Right ventricle myocardium inferior (tissue), 1 donor: ENCODE data around the gene LTC4S. TPM values are rescaled to one million over a fixed set of nuclear protein-coding genes. Genes with fewer than 3 reads are reported as not detected.
A peak's percentile ranks its signal among the peaks of the same experiment; 100 is the strongest.
"Not testable (repeated sequence)": the region's sequence is repeated elsewhere in the genome, so short reads cannot be mapped to it uniquely, and the experiment has no call there.

ENCODE experiments used
- ATAC-seq: fragments of 200-7000 bp; cut with Tn5 transposase; one replicate; pipeline ENCODE4 v1.9.1; 2020; ENCODE audit warnings: mild to moderate bottlenecking, moderate library complexity
- DNase-seq: peaks from one replicate; pipeline ENCODE4 v3.0.0; 2021; ENCODE audit errors: missing footprints
- intact Hi-C: fragments of 100-400 bp; cut with DNase I; formaldehyde crosslinking; loops from one replicate; pipeline ENCODE4 v1.11.0; 2022
- total RNA-seq: library from RNA; stranded (reverse); fragmentation: NEBNext Ultra II Directional; extraction: Animal tissue kit (Norgen Biotek cat#: 25700); gene quantifications from one replicate; pipeline ENCODE4 v1.2.1, GENCODE V29; 2021
- donor health status: DM: no; HTN: yes; CAD: no; lungs with severe emphysema.

LTC4S gene
- total RNA-seq, 1 donor from 2014 or later, result 10.3 TPM

DNA sequence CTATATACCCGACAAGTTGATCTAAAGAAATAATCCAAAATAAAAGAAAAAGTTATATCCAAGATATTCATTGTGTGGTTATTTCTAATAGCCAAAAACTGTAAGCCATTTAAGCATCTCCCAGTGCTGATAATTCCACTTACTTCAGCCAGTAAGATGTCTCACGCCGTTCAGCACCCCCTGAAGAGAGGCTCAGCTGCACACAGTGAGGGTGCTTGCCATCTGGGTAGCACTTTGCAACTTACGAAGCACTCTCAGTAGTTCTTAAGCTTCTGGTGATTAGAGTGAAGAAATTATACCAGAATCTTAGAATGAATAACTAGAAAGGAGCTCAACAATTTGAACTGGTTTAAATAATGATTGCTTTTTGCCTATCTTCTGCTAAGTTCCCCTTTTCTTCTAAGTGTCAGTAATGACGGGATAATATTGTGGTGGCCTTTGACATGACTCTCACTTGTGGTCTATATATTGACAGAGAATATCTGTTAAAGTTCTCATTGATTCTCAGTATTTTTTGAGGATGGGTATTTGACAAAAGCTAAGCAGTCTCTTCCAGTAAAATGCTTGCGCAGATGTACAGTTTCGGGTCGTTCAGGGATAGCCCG is 26.2 kb upstream of the LTC4S start:
- intact Hi-C loops, result no loop called here
- no peak for ATAC-seq
- DNase-seq, result no peak

- intact Hi-C loops, result no loop called here
- no peak for DNase-seq
- peak; percentile 40 for ATAC-seq
Measured at GRCh38 chr5:179768326-179769085, 25.3 kb upstream of the LTC4S start.

- no peak for DNase-seq
- intact Hi-C loops, result no loop called here
- no peak for ATAC-seq
Measured at GRCh38 chr5:179769271-179769670, 24.5 kb upstream of the LTC4S start.

GRCh38 chr5:179769796-179770195 is 24.0 kb upstream of the LTC4S start:
- intact Hi-C loops, result no loop called here
- no peak for DNase-seq
- ATAC-seq, result no peak

GRCh38 chr5:179771311-179771895 is 22.4 kb upstream of the LTC4S start:
- DNase-seq, result no peak
- no peak for ATAC-seq
- intact Hi-C loops, result no loop called here

GRCh38 chr5:179772351-179772750 is 21.4 kb upstream of the LTC4S start:
- no peak for DNase-seq
- no peak for ATAC-seq
- intact Hi-C loops, result no loop called here

DNA sequence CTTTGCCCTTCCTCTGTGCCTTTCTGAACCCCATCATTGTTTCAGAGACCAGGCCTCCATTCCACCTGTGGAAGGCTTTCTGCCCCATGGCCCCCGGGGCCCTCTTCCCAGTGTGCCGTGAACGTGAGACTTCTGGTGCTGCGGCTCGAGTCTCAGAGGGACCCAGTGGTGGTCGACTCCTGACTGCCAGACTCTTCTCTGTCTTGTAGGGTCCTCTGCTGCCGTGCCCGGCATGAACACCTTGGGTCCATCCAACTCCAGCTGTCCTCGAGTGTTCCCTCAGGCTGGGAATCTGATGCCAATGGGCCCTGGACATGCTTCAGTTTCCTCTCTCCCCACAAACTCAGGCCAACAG is 20.1 kb upstream of the LTC4S start:
- intact Hi-C loops, result no loop called here
- DNase-seq, result no peak
- no peak for ATAC-seq

DNA sequence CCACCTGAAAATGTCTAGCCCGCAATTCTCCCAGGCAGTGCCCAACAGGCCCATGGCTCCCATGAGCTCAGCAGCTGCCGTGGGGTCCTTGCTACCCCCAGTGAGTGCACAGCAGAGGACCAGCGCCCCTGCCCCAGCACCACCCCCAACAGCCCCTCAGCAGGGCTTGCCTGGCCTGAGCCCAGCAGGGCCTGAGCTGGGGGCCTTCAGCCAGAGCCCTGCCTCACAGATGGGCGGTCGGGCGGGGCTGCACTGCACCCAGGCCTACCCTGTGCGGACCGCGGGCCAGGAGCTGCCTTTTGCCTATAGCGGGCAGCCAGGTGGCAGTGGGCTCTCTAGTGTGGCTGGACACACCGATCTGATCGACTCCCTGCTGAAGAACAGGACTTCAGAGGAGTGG is 19.3 kb upstream of the LTC4S start:
- intact Hi-C loops, result no loop called here
- ATAC-seq, result no peak
- DNase-seq, result no peak

DNA sequence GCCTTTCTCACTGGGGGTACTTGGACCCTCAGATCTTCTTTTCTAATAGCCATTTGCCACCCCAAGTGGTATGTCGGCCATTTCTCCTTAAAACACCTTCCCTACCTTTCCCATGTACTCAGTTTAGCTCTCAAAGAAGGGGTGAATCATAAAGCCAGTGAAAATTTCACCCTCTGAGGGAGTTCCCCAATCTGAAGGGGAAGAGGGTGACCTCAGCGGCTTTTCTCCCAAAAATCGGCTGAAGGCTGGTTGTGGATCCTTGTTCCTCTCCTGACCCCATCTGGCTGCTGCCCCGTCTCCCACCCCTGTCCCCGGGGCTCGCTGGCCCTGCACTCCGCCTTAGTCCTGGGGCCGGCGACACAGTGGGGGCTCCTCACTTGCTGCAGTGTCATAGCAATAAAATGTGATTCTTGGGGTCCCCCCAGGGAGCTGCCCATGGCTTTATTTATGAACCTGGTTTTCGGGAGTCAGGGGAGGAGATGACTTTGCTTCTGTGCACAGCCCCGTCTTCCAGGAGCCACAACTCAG is 17.3 kb upstream of the LTC4S start:
- DNase-seq (no peak), ATAC-seq (no peak)

DNA sequence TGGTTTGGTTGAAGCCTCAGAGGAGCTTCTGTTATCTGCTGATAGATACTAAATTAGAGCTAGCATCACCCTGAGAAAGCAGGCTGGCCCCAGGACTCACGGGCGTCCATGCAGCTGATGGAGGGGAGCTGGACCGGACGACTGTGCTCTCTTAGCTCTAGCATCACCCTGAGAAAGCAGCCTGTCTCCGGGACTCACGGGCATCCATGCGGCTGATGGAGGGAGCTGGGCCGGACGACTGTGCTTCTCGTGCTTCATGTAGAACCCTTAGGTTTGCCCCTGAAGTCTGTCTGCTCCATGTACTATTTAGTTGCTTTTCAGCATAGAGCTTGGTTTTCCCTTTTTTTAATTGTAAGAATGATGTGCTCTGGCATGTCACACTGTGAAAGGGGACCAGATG is 16.3 kb upstream of the LTC4S start:
- DNase-seq, result no peak
- ATAC-seq, result no peak
- intact Hi-C loops, result no loop called here

More for the DNA sequence above, 17.3 kb upstream of the LTC4S start:
- intact Hi-C loops, result no loop called here

GRCh38 chr5:179777909-179778308 is 15.9 kb upstream of the LTC4S start:
- peak; percentile 14 for ATAC-seq
- no peak for DNase-seq
- intact Hi-C loops, result no loop called here

DNA sequence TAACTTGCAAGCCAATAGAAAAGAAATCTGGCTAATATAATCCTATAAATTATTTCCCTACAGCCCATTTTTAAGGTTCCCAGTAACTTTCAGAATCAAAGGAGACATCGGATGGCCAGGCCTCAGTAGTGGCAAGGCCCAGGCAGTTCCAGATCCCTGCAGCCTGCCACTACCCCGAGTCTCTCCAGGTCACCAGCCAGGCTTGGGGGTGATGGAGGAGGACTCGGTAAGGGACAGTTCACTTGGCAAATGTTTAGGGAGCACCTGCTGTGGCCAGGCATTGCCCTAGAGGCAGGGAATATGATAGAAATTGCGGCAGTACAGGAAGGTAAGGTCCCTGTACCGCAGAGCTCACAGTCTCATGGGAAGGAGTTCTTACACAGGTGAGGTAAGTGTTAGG is 15.2 kb upstream of the LTC4S start:
- no peak for DNase-seq
- no peak for ATAC-seq
- intact Hi-C loops, result no loop called here

DNA sequence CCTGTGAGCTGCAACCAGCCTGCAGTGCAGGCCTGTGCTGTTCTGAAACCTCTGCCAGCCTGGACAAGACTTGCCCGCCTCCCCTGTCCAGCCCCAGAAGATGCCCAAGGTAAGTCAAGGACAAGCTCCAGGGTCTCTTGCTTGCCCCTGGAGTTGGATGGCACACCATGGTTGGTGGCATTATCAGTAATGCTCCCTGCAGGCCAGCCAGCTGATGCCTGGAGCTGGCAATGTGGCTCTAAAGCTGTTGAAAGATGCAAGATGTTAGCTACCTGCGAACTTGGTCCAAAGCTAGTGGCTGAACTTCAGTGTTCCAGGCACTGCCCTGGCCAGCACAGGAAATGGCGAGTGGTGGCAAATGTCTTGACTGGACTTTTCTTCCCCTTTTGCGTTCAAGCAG is 14.0 kb upstream of the LTC4S start:
- DNase-seq, result no peak
- ATAC-seq, result no peak
- intact Hi-C loops, result no loop called here

DNA sequence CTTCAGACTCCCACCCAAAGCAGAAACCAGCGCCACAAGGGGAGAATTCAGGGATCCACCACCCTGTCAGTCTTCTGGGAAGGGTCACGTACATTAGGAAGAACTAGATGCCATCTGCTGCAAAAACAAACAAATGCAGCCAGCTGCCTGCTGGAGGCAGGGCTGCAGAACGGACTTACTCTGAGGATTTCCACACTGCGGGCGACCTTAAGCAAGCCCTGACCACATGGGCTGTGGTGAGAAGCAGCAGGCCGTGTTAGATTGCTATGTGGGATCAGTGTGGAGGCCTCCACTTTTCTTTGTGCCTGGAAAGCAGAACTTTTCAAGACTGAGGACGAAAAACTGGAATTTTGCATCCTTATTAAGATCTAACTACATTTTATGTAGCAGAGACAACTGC is 13.4 kb upstream of the LTC4S start:
- ATAC-seq (no peak), DNase-seq (no peak)
- intact Hi-C loops, result no loop called here

- ATAC-seq (peak; percentile 27), DNase-seq (no peak)
- intact Hi-C loops, result no loop called here
Measured at GRCh38 chr5:179781846-179782245, 11.9 kb upstream of the LTC4S start.

DNA sequence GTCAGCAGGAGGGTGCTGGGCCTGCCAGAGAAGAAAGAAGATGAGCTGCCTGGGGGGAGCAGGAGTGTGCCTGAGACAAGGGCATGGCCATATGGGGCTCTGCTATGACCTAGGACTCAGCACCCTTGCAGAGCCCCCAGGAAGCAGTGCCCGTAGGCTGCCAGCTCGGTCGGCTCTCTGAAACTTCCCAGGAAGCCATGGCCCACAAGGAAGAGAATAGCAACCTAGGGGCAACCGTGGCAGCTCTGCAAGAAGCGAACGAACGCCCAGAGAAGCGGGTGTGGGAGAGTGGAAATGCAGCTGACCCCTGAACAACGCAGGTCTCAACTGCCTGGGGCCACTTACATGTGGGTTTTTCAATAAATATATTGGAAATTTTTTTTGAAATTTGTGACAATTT is 10.7 kb upstream of the LTC4S start:
- ATAC-seq, result no peak
- DNase-seq, result no peak
- intact Hi-C loops, result no loop called here

GRCh38 chr5:179786861-179787260 is 6.9 kb upstream of the LTC4S start:
- intact Hi-C loops, result no loop called here
- no peak for DNase-seq
- ATAC-seq, result no peak

- ATAC-seq (no peak), DNase-seq (no peak)
- intact Hi-C loops, result no loop called here
Measured at GRCh38 chr5:179788193-179788854, 5.5 kb upstream of the LTC4S start.

GRCh38 chr5:179789278-179789677 is 4.5 kb upstream of the LTC4S start:
- ATAC-seq, DNase-seq, intact Hi-C loops: not testable (repeated sequence)
